HG03175 (cell line): ENCODE measurements around the gene LDB3.

Experiments
- ATAC-seq: cut with Tn5 transposase; IDR thresholded peaks from one replicate; pipeline ENCODE4 v1.9.1; 2021; ENCODE audit warnings: mild to moderate bottlenecking, moderate library complexity; ENCODE audit not compliant: unreplicated experiment

The LDB3 gene

GRCh38 chr10:86651021-86651471 lies 17.3 kb upstream of the LDB3 start:
- no peak for ATAC-seq

GRCh38 chr10:86651631-86652331 lies 16.5 kb upstream of the LDB3 start:
- ATAC-seq: no peak

DNA sequence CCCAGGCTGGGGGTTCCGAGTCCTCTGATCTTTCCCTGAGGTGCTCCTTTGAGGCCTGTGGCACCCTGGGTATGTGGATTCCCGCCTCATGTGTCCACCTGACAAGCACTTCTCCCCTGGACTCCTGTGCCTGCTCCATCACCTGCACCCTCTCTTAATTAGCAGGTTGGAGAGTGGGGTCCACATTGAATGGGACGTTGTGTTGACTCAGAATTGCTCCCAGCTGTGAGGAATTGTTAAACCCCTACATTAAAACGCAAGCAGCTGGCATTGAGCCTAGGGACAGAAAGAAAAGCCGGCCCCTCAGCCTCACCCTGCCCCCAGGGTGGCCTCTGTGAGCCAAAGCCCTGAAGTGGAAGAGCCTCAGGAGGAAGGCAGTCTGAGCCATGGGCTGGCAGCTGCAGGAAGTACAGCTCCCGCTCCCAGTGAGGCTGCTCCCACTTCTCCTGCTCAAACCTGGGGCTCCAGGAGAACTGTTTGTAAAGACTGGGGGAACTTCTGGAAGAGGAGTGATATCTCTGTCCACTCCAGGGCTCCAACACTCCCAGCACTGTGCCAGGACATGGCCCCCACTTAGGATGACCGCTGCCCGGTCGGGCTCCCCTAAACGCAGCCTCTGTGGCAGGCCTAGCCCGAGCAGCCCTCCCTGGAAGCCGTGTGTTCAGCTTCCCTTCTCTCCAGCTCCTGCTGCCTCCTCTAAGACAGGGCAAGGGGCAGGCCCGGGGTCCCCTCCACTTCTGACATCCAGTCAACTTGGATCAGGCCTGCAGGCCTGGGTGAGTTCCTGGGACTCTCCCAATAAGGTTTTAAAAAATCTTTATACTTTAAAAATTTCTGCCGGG lies 15.7 kb upstream of the LDB3 start:
- ATAC-seq: no peak

GRCh38 chr10:86653379-86653778 lies 14.9 kb upstream of the LDB3 start:
- no peak for ATAC-seq

DNA sequence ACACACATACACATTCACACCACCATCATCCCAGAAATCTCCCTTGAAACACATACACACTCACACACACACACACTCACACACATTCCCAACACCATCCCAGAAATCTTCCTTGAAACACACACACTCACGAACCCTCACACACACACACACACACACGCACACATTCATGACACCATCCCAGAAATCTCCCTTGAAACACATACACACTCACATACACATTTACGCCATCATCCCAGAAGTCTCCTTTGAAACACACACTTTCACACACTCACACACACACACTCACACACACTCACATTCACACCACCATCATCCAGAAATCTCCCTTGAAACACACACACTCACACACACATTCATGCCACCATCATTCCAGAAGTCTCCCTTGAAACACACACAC lies 14.3 kb upstream of the LDB3 start:
- ATAC-seq: no peak

DNA sequence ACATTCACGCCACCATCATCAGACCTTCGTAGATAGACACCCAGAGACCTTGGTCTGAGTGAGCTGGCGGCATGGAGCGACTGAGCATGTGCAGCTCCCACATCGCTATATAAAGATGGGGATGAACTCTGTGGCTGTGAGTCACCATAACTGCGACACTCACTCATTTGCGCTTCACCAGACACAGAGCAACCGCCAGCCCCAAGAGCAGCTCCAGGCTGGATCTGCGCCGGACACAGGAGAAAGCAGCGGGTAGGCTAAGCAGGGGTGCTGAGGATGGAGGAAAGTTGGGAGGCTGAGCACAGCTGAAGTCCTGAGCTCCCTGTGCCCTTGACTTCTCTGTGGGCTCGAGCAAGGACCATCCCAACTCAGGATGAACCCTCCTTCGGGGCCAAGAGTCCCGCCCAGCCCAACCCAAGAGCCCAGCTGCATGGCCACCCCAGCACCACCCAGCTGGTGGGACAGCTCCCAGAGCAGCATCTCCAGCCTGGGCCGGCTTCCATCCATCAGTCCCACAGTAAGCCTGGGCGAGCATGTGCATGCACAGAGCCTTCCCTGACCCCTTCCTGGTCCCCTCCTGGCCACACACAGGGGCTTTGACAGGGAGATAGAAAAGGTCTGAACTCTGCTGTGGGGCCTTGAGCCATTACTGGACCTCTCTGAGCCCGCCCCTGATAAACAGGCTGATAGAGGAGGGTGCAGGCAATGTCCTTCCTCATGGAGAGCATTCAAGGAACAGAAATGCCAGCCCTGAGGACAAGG lies 13.7 kb upstream of the LDB3 start, which contains the start of gene OPN4:
Gene OPN4 (plus strand): TSS at position 137 of the 762 bp plus-strand sequence. CDS start 237 bp downstream, at position 374.
- ATAC-seq: no peak

GRCh38 chr10:86655173-86655540 lies 13.2 kb upstream of the LDB3 start:
- no peak for ATAC-seq

DNA sequence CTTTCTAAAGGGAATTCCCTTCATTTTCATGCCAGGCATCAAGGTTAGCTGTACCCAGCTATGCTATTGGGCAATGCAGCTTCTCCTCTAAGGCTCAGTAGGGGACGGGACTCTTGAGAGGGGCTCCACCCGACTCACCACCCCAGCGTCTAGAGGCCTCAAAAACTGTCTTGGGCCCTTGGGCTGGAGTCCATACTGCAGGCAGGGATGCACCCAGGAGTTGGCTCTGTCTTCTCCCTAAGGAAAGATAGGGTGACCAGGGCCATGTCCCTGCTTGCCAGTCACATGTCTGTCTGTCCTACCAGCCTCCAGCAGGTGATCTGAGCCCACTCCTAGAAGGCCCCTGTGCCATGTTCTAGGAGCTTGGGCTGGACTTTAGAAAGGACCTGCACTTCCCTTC lies 12.7 kb upstream of the LDB3 start:
- ATAC-seq: no peak

GRCh38 chr10:86657011-86657395 lies 11.3 kb upstream of the LDB3 start:
- no peak for ATAC-seq

- no peak for ATAC-seq
Observed at GRCh38 chr10:86657396-86658011, 10.8 kb upstream of the LDB3 start.

DNA sequence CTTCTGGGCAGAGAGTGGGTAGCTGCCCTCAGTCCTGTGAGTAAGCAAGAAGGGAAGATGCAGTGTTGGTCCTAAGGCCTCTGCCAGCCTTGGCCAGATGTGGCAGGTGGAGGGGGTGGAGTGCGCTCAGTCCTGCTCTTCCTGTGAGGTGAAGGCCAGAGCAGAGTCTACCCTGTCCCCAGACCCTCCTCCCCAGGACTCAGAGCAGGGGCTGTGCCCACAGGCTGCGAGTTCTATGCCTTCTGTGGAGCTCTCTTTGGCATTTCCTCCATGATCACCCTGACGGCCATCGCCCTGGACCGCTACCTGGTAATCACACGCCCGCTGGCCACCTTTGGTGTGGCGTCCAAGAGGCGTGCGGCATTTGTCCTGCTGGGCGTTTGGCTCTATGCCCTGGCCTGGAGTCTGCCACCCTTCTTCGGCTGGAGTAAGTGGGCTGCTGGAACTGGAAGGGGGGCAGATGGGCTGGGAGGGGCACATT lies 10.0 kb upstream of the LDB3 start:
- ATAC-seq: no peak

DNA sequence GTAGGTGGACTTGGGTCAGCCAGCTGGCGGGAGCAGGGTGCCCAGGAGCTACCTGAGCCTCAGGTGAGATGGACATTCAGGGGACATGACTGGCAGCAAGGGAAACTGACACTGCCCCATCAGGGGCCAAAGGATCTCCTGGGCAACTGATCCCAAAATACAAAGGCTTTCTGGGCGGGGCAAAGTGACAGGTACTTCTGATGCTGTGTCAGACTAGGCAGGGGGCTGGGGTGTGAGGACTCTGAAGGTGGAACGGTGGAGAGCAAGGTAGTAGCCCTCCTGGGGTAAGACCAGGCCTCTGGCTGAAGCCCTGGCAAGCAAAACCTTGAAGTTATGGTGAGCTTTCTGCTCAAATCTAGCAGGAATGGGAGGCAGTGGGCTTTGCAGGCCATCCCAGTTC lies 9.6 kb upstream of the LDB3 start:
- no peak for ATAC-seq

DNA sequence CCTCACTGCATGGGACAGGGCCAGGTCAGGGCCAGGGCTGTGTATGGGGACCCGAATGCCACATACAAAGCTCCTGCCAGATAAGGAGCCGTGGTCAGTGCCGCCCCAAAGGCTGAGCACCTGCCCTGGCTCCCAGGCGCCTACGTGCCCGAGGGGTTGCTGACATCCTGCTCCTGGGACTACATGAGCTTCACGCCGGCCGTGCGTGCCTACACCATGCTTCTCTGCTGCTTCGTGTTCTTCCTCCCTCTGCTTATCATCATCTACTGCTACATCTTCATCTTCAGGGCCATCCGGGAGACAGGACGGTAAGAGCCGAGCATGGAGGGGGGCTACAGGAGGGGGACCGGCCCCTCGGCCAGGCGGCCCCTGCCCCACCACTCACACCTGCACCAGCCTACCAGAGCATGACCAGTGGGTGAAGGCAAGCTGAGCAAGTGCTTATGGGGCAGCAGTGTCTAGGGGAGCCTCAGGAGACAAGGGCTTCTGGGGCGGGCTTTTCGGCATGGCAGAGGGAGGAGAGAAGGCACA lies 9.1 kb upstream of the LDB3 start:
- no peak for ATAC-seq

- no peak for ATAC-seq
Observed at GRCh38 chr10:86659721-86660453, 8.4 kb upstream of the LDB3 start.

GRCh38 chr10:86661161-86662025 lies 6.9 kb upstream of the LDB3 start:
- no peak for ATAC-seq

DNA sequence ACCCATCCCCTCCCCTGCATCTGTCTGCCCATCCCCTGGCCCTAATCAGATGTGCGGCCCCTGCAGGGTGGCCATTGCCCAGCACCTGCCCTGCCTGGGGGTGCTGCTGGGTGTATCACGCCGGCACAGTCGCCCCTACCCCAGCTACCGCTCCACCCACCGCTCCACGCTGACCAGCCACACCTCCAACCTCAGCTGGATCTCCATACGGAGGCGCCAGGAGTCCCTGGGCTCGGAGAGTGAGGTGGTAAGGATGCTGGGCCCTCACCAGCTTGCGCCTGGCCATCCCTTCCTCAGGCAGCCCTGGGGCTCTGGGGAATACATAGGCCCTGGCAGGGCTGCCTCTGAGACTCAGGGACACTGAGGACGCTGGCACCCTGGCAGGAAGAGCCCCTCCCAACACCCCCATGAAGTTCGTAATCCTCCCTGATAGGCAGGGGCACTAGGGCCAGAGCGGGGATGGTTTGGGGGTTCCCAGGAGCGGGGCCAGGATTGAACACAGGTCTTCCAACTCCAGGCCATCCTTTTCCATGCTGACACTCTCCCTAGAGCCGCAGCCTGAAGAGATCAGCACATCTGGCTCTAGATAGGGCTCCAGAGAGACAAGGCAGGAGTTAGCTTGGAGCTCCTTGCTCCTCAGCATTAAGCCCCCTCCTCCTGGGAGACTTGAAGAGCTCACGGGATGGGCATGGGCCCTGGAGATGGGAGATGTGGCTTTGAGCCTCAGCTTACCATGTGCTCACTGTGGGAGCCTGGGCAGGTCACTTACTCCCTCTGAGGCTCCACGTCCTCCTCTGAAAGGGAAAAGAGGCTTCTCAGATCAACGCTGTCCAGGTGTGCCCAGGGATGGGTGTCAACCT lies 5.9 kb upstream of the LDB3 start:
- no peak for ATAC-seq

GRCh38 chr10:86663046-86663345 lies 5.3 kb upstream of the LDB3 start:
- ATAC-seq: no peak

DNA sequence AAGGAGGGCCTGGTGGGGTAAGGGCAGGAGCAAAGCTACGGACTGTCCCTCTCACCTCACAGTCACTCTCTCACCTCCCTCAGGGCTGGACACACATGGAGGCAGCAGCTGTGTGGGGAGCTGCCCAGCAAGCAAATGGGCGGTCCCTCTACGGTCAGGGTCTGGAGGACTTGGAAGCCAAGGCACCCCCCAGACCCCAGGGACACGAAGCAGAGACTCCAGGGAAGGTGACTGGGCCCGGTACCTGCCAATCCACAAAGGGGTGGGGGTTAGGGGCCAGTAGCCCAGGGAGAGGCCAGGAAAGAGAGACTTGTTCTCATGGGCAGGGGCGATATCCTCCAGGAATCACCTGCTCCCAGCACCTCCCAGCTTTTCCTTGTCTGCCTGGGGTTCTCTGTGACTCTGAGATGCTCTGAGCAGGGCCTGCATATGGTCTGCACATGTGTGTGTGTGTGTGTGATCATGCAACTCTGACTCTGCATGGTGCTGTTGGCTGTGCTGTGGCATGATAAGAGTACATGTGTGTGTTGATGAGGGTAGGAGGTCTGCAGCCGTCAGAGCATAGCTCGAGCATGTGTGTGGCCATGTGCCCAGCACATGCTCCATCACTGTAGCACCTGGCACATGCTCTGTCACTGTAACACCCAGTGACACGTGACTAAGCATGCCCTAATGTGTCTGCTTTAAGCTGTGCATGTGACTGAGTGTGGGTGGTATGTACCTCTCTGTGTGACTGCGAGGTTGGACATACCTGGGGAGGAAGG lies 4.6 kb upstream of the LDB3 start:
- ATAC-seq: no peak
